Astrocyte of the spinal cord (primary cell): Measurements from ENCODE around the gene GRM8.

Experiments
- DNase-seq: peaks from one replicate; pipeline ENCODE4 v3.0.0; 2011; ENCODE audit warnings: low read depth, low spot score
- H3K4me3 ChIP-seq: 2 replicates; pipeline ENCODE4 v1.5.1; 2011; ENCODE audit warnings: low read depth, mild to moderate bottlenecking, low read length, moderate library complexity
- CTCF ChIP-seq: IDR thresholded peaks from 2 replicates; pipeline ENCODE4 v1.5.1; 2012; ENCODE audit warnings: low read depth, mild to moderate bottlenecking, low read length, inconsistent platforms
- in situ Hi-C: cut with HindIII; loops from 2 replicates; pipeline ENCODE4 v1.10.0; 2017; ENCODE audit warnings: low sequenced_read_pairs

The GRM8 gene

GRCh38 chr7:127107601-127108007 is 145.1 kb downstream of the GRM8 start:
- peak; percentile 43 for DNase-seq
- in situ Hi-C loops, result no loop called here
- TF ChIP-seq CTCF, result peak; percentile 45
- H3K4me3 ChIP-seq, result no peak overlapping the region

GRCh38 chr7:127093340-127093739 is 159.4 kb downstream of the GRM8 start:
- DNase-seq, result no peak
- no peak overlapping the region for H3K4me3 ChIP-seq
- in situ Hi-C loops, result no loop called here
- no peak for TF ChIP-seq CTCF

GRCh38 chr7:127091620-127092019 is 161.1 kb downstream of the GRM8 start:
- no peak overlapping the region for H3K4me3 ChIP-seq
- DNase-seq, result no peak
- TF ChIP-seq CTCF, result no peak
- in situ Hi-C loops, result no loop called here

GRCh38 chr7:127089146-127089545 is 163.6 kb downstream of the GRM8 start:
- H3K4me3 ChIP-seq, result no peak overlapping the region
- TF ChIP-seq CTCF, result no peak
- in situ Hi-C loops, result no loop called here
- DNase-seq, result no peak

GRCh38 chr7:127081539-127081938 is 171.2 kb downstream of the GRM8 start:
- TF ChIP-seq CTCF, result no peak
- in situ Hi-C loops, result no loop called here
- H3K4me3 ChIP-seq, result no peak overlapping the region
- no peak for DNase-seq

- no peak for DNase-seq
- in situ Hi-C loops, result no loop called here
- no peak overlapping the region for H3K4me3 ChIP-seq
- TF ChIP-seq CTCF, result no peak
These were observed 172.2 kb downstream of the GRM8 start for GRCh38 chr7:127080576-127080975.

GRCh38 chr7:127066974-127067373 is 185.8 kb downstream of the GRM8 start:
- no peak for DNase-seq
- H3K4me3 ChIP-seq, result no peak overlapping the region
- in situ Hi-C loops, result no loop called here
- no peak for TF ChIP-seq CTCF
